Stimulated activated CD8-positive, alpha-beta memory T cell treated with anti-CD3 and anti-CD28 coated beads, Interleukin-7, amount 100 ng/mL, for 4 hours (primary cell): ENCODE data around the gene GOLGA5.
A peak's percentile ranks its signal among the peaks of the same experiment; 100 is the strongest.
"Not testable (repeated sequence)": the region's sequence is repeated elsewhere in the genome, so short reads cannot be mapped to it uniquely, and the experiment has no call there.

ENCODE experiments used
- DNase-seq, 2 donors: peaks; one replicate each; pipeline ENCODE4 v3.0.0-alpha.2; 2020; ENCODE audit warnings: low read depth in 2 of 2

GOLGA5 gene

DNA sequence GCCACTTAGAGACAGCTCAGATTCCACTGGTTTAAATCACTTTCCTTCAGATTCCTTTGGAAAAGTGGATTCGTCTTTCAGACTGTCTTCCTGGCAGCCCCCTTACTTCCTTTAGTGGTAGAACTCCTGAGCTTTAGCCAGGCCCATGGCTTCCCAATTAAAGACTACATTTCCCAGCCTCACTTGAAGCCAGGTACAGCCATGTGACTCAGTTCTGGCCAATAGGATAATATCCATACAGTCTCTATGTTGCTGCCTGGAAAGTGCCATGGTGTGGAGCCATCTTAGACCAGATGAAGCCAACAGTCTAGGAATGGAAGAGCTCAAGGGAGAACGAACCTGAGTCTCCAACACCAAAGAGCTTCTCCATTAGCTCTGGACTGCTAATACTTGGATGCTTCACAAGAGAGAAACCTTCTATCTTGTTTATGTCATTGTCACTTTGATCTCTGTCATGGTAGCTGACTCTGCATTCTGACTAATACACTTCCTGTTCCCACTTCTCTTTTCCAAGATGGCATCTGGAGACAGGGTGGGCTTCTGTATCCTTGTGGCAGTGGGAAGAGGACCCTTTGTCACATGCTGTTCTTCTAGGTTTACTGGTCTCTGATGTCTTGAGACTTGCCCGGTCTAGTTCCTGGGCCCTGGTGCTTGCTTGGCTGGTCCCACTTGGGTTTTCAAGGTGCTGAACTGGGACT is 15.1 kb upstream of the GOLGA5 start:
- DNase-seq: not testable (repeated sequence)

DNA sequence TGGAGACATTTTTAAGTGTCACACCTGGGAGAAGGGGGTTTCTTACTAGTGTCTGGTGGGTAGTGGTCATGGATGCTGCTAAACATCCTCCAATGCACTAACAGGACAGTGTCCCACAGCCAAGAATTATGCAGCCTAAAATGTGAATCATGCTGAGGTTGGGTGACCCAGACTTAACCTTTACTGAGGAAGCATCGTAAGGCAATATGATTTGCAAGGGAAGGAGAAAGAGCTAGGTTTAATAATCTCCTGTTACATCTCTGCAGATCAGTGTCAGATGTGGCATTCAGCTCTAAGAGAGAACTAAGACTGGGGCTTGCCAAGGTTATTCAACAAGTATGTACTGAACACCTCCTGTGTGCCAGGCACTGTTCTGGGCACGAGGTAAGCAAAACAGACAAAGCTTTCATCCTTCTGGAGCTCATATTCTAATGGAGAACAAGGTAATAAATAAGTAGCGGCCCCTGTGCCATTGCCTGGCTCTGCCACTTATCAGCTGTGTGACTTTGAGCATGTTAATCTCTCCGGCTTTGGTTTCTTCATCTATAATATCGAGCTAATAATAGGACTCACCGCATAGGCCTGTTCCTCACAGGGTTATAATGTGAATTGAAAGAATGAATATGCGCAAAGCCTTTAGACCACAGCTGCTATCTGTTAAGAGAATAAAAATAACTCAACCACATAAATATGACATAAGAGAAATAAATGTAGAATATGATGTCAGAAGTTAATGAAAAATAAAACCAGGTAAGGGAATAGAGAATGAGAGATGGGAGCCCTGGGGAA is 13.5 kb upstream of the GOLGA5 start:
- DNase-seq: no peak

DNA sequence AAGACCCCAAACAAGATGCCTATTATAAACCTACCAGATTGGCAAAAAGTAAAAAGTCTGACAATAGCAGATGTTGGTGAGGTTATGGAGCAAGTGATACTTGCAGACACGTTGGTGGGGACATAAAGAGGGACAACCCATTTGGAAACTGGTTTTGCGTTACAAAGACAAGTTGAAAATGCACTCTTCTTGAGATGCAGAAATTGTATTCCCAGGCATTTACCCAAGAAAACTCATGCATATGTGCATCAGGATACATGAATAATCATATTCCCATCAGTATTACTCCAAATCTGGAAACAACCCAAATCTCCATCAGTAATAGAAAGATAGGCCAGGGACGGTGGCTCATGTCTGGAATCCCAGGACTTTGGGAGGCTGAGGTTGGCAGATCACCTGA is 12.8 kb upstream of the GOLGA5 start:
- no peak for DNase-seq

DNA sequence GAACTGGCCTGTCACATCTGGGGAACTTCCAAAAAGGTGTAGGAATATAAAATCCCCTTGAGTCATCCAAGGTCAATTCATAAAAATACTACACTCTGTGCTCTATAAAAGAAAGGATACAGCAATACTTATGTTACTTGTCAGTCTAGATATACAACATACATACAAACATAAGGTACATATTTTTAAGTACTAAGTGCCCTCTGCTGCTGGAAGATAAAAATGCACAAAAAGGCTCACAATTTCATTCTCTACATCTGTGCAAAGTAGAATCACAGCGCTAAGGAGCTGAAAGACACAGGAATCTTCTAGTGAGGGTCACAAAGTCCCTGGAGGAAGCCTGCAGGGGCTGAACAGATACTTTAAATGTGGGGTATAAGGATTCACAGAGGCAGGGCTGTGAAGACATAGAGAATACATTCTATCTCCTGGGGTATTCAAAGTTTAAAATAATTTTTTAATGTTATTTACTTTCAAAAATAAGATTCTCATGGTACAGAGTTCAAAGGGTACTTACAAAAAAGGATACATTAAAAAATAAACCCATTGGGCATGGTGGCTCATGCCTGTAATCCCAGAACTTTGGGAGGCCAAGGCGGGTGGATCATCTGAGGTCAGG is 10.2 kb upstream of the GOLGA5 start:
- DNase-seq: no peak

DNA sequence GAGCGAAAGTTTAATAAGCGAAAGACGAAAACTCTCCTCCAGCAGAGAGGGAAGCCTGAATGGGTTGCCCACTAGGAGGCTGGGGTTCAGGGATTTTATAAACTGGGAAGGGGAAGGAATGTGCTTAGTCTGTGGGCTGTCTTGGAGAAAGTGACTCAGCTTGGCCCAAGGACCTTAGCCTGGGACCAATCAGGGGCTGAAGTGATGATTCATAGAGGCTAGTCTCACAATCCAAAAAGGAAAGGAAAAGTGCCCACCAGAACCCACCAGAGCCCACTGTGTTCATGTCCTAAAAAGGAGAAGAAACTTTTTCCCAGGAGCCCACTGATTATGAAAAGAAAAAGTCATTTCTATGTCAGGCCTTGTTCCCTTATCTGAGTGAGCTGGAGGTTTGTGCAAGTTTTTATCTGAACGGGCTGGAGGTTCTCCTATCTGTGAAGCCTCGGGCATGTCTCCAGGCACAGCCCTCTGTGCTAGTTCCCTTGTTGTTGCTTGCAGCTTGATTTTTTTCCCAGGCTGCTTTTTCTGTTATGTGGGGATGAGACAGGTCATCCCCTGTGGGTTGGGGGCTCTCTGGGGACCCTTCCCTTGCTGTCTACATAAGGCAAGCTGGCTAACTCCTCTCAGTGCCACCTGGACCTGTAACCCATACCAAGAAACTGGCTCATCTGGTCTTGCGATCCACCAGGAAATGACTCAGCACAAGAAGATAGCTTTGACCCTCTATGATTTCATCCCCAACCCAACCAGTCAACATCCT is 8.3 kb upstream of the GOLGA5 start:
- no peak for DNase-seq

DNA sequence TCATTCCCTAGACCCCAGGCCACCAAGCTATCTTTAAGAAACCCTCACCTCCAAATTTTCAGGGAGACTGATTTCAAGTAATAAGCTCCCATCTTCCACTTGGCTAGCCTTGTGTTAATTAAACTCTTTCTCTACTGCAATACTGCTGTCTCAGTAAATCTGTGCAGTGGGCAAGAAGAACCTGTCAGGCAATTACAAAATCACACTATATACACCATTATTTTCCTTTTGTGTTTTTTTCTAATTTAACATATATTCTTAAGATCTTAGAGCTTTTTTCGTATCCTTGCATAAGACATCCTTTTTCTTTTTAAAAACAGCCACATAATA is 7.7 kb upstream of the GOLGA5 start:
- DNase-seq: no peak

DNA sequence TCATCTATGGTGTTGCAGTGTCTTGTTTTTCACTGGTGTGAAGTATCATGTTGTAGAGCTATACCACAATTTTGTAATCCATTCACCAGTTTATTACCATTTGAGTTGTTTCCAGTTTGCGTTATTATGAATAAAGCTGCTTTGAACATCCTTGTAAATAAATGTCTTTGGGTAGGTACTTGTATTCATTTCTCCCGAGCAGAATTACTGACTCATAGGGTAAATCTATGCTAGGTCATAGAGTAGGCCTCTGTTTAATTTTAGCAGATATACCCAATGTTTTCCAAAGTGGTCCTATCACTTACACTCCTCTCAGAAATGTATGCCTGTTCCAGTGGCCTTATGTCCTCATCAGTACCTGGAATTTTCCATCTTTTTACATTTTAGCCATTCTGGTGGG is 6.6 kb upstream of the GOLGA5 start:
- no peak for DNase-seq

DNA sequence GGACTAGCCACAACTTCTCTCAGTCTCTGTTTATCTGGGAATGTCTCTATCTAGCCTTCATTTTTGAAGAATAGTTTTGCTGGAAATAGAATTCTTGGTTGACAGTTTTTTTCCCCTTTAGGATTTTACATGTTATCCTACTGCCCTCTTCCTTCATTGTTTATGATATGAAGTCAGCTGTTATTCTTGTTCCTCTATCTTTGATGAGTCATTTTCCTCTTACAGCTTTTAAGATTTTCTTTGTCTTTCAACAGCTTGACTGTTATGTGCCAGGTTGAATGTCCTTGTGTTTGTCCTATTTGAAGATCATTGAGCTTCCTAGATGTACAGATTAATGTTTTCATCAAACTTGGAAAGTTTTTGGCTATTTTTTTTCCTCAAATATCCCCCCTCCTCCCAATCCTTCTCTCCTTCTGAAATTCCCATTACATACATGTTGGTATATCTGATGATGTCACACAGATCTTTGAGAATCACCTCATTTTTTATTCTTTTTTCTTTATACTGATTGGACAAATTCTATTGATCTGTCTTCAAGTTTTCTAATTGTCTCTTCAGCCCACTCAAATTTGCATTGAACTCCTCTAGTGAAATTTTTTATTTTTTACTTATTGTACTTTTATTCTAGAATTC is 4.5 kb upstream of the GOLGA5 start:
- DNase-seq: no peak

DNA sequence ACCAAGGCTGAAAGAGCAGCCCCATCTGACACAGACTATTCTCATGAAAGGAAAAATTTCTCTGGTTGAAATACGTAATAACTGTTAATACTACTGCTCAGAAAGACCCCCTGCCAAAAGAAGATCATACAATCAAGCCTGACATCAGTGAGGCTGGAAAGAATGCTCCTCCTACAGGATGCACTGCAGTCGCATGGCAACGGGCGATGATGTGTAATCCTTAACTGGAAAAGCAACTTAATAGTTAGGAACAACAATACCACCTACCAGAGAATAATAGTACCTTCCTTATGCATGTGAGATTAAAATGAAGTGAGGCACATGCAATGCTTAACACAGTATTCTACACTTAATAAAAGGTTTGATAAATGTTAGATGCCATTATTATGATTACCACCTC is 1.2 kb upstream of the GOLGA5 start:
- DNase-seq: no peak

DNA sequence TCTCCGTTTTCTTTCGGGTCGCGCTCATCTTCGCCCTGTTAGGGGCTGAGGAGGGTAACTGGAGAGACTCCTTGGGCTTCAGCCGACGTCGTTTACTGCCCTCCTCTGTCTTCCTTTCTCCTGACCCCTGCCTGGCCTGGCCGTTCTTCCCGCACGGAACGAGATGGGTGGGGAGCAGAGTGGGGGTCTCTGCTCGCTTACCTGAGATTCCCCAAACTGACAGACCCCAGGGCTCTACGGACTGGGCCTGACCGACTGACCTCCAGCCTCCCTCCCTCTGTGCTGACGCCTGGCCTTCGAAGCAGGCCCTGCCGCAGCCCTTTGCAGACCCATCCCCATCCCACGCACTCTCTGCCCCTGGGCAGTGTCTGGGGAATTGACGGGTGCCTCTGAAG is 439 bp downstream of the GOLGA5 start:
- peak in 1 of 2 donors; percentile 1 for DNase-seq

DNA sequence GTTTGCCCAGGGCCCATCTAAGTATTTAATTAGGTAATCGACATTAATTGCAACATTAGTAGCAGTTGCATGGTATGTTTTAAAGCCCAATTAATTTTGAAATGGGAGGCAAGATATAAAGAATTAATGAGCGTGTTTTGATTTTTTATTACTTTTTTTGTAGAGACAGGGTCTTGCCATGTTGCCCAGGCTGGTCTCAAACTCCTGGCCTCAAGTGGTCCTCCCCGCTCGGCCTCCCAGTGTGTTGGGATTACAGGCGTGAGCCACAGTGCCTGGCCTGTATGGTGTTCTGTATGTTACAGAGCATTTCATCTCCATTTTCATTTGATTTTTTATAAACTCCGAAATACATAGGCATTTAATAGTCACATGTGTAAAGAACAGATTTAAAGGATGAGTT is 856 bp downstream of the GOLGA5 start:
- no peak for DNase-seq

DNA sequence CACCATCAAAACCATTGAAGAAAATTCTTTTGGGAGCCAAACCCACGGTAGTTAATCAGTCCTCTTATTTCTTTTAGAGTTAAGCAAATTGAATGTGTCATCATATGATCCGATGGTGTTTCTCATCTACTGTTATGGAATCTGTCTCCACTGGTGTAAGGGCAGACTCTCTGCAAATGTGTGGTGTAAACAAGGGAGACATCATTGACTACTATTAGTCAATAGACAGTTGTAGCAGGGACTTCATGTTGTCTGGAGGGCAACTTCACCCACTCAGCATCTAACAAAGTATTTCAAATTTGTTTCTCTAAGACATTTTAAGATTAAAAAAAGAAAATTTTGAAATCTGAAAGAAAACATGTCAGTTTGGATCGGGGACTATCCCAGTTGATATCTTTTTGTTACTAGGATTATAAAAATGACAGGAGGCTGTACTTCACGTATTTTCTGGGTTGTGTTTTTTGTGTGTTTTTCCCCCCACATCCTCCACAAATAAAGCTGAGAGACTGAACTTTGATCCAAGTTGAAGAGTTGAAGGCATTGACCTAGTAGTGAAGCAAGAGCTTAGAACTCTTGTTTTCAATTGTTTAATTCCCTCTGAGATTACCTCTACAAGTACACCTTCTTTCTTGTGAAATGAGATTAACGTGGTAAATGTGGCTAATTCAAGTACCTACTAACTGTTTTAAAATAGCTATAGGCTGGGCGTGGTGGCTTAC is 4.0 kb downstream of the GOLGA5 start:
- DNase-seq: no peak

DNA sequence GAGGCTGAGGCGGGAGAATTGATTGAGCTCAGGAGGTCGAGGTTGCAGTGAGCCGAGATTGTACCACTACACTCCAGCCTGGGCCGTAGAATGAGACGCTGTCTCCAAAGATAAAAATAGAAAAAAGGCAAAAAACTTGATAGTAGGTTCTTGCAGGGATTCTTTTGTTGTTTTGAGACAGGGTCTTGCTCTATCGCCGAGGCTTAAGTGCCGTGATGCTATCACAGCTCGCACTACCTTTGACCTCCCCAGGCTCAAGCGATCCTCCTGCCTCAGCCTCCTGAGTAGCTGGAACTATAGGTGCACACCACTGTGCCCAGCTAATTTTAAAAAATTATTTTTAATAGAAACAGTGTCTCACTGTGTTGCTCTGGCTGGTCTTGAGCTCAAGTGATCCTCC is 4.7 kb downstream of the GOLGA5 start:
- DNase-seq: no peak

DNA sequence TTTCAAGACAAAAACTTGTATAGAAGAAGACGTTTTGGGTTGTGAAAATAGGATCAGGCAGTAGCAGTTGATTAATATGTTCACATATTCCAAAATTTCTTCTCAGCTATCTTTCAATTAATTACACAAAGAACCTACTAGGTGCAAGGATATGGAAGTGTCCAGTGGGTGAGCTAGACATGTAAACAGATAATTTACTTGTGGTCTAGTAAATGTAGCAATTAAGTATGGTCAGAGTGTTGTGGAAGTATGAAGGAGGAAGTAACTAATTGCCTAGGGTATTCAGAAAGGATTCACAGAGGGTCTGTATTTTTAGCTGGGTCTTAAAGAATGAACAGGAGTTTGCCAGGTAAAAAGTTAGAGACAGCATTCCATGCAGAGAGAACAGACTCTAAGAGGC is 5.9 kb downstream of the GOLGA5 start:
- DNase-seq: no peak

DNA sequence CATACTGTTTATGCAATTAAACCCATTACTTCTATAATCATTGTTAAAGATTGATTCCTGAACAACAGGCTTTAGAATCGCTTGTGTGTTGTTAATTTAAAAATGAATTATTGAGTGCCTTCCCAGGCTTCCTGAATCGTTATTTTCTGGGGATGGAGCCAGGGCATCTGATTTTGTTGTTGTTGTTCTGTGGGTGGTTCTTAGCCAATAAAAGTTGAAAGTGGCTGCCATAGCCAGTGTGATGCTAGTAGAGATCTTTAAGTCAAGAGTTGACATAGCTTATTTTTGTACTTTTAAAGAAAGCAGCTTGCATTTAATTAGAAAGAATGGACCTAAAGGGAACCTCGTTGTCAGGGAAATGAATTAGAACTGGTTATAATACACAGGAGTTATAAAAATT is 6.4 kb downstream of the GOLGA5 start:
- DNase-seq: no peak

DNA sequence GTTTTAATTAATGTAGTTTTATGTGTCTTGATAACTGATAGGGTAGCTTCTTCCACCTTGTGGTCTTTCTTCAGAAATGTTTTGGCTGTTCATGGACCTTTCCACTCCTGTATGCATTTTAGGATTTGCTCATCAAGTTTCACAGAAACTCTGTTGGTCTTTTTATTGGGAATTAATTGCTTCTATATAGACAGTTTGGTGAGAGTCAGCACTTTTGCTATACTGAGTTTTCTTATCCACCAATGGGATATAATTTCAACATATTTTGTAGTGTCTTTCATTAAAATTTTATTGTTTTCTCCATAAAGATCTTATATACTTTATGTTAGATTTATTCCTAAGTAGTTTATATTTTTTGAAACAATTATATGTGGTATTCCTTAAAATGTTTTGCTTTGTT is 7.8 kb downstream of the GOLGA5 start:
- DNase-seq: no peak

DNA sequence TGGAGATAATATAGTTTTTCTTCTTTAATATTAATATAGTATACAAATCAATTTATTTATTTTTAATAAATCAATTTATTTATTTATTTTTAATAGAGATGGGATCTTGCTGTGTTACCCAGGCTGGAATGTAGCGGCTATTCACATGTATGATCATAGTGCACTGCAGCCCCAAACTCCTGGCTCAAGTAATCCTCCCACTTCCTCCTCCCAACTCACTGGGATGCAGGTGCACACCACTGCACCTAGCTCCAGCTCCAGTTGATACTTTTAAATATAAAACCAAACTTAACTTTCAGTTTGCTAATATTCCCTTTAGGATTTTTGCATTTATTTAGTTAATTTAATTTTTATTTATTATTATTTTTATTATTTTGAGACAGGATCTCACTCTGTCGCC is 8.6 kb downstream of the GOLGA5 start:
- no peak for DNase-seq

DNA sequence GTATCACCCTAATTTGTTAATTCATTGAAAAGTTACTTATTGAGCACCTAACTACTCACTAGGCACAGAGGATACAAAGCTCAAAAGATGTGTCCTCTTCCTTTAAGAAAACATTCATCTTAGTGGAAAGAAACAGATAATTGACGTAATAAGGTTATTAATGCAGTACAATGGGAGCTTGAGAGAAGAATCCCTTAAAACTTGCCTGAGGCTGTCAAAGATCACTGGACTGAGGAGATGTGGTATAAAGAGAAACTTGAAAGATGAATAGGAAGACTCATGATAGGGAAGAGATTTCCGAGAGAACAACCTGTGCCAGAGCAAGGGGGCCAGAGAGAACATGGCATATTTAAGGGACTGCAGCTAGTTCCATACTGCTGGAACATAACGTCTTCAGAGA is 19.1 kb downstream of the GOLGA5 start:
- DNase-seq: no peak

DNA sequence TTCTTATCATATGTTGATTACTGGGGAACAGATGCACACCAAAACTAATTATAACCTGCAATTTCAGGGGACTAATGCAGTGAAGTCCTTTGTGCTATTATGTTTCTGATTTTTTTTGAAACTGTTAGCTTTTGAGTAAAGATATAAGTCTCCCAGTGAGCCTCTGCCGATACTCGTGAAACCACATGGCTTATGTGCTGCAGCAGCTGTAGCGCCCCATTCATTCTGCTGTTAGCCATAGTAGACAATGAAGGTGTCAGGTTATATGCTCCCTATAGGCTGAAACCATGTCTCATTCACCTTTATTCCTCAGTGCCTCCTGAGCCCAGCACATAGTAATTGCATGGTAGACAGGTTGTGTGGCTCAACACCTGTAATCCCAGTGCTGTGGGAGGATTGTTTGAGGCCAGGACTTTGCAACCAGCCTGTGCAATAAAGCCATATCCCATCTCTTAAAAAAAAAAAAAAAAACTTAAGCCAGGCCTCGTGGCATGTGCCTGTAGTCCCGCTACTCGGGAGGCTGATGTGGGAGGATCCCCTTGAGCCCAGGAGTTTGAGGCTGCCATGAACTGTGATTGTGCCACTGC is 25.0 kb downstream of the GOLGA5 start:
- no peak for DNase-seq

DNA sequence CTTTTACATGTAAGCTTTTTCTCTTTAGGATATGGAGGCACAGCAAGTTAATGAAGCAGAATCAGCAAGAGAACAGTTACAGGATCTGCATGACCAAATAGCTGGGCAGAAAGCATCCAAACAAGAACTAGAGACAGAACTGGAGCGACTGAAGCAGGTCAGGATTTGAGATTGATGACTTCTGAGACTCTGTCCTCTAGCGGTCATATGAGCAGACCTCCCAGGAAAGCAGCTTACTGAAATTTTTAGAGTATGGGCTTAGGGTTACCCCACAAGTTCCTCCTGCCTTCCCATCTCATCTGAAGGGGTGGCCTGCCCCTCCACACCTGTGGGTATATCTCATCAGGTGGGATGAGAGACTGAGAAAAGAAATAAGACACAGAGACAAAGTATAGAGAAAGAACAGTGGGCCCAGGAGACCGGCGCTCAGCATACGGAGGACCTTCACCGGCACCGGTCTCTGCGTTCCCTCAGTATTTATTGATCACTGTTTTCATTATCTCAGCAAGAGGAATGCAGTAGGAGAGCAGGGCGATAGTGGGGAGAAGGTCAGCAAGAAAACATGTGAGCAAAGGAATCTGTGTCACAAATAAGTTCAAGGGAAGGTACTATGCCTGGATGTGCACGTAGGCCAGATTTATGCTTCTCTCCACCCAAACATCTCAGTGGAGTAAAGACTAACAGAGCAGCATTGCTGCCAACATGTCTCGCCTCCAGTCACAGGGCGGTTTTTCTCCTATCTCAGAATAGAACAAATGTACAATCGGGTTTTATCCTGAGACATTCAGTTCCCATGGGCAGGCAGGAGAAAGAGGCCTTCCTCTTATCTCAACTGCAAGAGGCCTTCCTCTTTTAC is 25.8 kb downstream of the GOLGA5 start:
- DNase-seq: not testable (repeated sequence)
